HG03066 (cell line): ENCODE measurements around the gene SRSF4.

Source experiments
- ATAC-seq: cut with Tn5 transposase; IDR thresholded peaks from one replicate; pipeline ENCODE4 v1.9.1; 2021; ENCODE audit warnings: low read depth; ENCODE audit not compliant: unreplicated experiment

The SRSF4 gene

GRCh38 chr1:29099286-29099685, 82.4 kb downstream of the SRSF4 start:
- ATAC-seq = no peak
